ES-I3 (cell line): ENCODE results near the gene ADCY9.

Experiments
- H3K36me3 ChIP-seq: 2 replicates; pipeline ENCODE4 v1.6.1; 2013; ENCODE audit warnings: mild to moderate bottlenecking, low read length, control low read depth, moderate library complexity; ENCODE audit not compliant: insufficient read depth
- H3K4me1 ChIP-seq: 2 replicates; pipeline ENCODE4 v1.6.1; 2013; ENCODE audit warnings: mild to moderate bottlenecking, control low read depth, low read length; ENCODE audit not compliant: insufficient read depth
- H3K9ac ChIP-seq: 2 replicates; pipeline ENCODE4 v1.6.1; 2013; ENCODE audit warnings: low read depth, mild to moderate bottlenecking, low read length, moderate library complexity
- H3K9me3 ChIP-seq: 2 replicates; pipeline ENCODE4 v1.6.1; 2013; ENCODE audit warnings: mild to moderate bottlenecking, low read length, moderate library complexity; ENCODE audit not compliant: control insufficient read depth, insufficient read depth

Gene ADCY9

GRCh38 chr16:3992297-3993051 lies 123.8 kb downstream of the ADCY9 start:
- Histone ChIP-seq H3K9me3 (no peaks in the 10 kb centered on the region), H3K4me1 (no peaks in the 10 kb centered on the region), H3K9ac (no peak overlapping the region), H3K36me3 (no peaks in the 10 kb centered on the region)

GRCh38 chr16:3988824-3989223 lies 127.4 kb downstream of the ADCY9 start:
- Histone ChIP-seq H3K9me3 (no peaks in the 10 kb centered on the region), H3K9ac (no peak overlapping the region), H3K4me1 (no peaks in the 10 kb centered on the region), H3K36me3 (no peaks in the 10 kb centered on the region)

GRCh38 chr16:3988011-3988410 lies 128.2 kb downstream of the ADCY9 start:
- no peaks in the 10 kb centered on the region for H3K9me3 ChIP-seq
- no peak overlapping the region for H3K9ac ChIP-seq
- H3K36me3 ChIP-seq: no peaks in the 10 kb centered on the region
- no peaks in the 10 kb centered on the region for H3K4me1 ChIP-seq

GRCh38 chr16:3987231-3987630 lies 129.0 kb downstream of the ADCY9 start:
- no peaks in the 10 kb centered on the region for H3K9me3 ChIP-seq
- no peak overlapping the region for H3K9ac ChIP-seq
- H3K36me3 ChIP-seq: no peaks in the 10 kb centered on the region
- H3K4me1 ChIP-seq: no peaks in the 10 kb centered on the region

GRCh38 chr16:3986235-3986544 lies 130.1 kb downstream of the ADCY9 start:
- no peak overlapping the region for H3K9ac ChIP-seq
- no peaks in the 10 kb centered on the region for H3K4me1 ChIP-seq
- H3K9me3 ChIP-seq: no peaks in the 10 kb centered on the region
- no peaks in the 10 kb centered on the region for H3K36me3 ChIP-seq

- Histone ChIP-seq H3K9ac (no peak overlapping the region), H3K36me3 (no peaks in the 10 kb centered on the region), H3K4me1 (no peaks in the 10 kb centered on the region), H3K9me3 (no peaks in the 10 kb centered on the region)
Measured at GRCh38 chr16:3984111-3985060, 131.9 kb downstream of the ADCY9 start.

- Histone ChIP-seq H3K36me3 (no peaks in the 10 kb centered on the region), H3K9me3 (no peaks in the 10 kb centered on the region), H3K4me1 (no peaks in the 10 kb centered on the region), H3K9ac (no peak overlapping the region)
Measured at GRCh38 chr16:3983081-3983520, 133.1 kb downstream of the ADCY9 start.

- Histone ChIP-seq H3K9me3 (no peaks in the 10 kb centered on the region), H3K36me3 (no peaks in the 10 kb centered on the region), H3K4me1 (no peaks in the 10 kb centered on the region), H3K9ac (no peak overlapping the region)
Measured at GRCh38 chr16:3982216-3982615, 134.0 kb downstream of the ADCY9 start.

GRCh38 chr16:3980253-3981111 lies 135.8 kb downstream of the ADCY9 start:
- no peaks in the 10 kb centered on the region for H3K4me1 ChIP-seq
- no peaks in the 10 kb centered on the region for H3K9me3 ChIP-seq
- H3K9ac ChIP-seq: no peak overlapping the region
- H3K36me3 ChIP-seq: no peaks in the 10 kb centered on the region

GRCh38 chr16:3979518-3979917 lies 136.7 kb downstream of the ADCY9 start:
- Histone ChIP-seq H3K36me3 (no peaks in the 10 kb centered on the region), H3K9ac (no peak overlapping the region), H3K9me3 (no peaks in the 10 kb centered on the region), H3K4me1 (no peaks in the 10 kb centered on the region)

GRCh38 chr16:3979070-3979469 lies 137.2 kb downstream of the ADCY9 start:
- Histone ChIP-seq H3K4me1 (no peaks in the 10 kb centered on the region), H3K9me3 (no peaks in the 10 kb centered on the region), H3K36me3 (no peaks in the 10 kb centered on the region), H3K9ac (no peak overlapping the region)

- no peaks in the 10 kb centered on the region for H3K4me1 ChIP-seq
- no peaks in the 10 kb centered on the region for H3K36me3 ChIP-seq
- no peak overlapping the region for H3K9ac ChIP-seq
- no peaks in the 10 kb centered on the region for H3K9me3 ChIP-seq
Measured at GRCh38 chr16:3977376-3977775, 138.9 kb downstream of the ADCY9 start.

GRCh38 chr16:3974751-3975150 lies 141.5 kb downstream of the ADCY9 start:
- Histone ChIP-seq H3K4me1 (no peaks in the 10 kb centered on the region), H3K36me3 (no peaks in the 10 kb centered on the region), H3K9ac (no peak overlapping the region), H3K9me3 (no peaks in the 10 kb centered on the region)

GRCh38 chr16:3971706-3972105 lies 144.5 kb downstream of the ADCY9 start:
- no peaks in the 10 kb centered on the region for H3K4me1 ChIP-seq
- H3K36me3 ChIP-seq: no peaks in the 10 kb centered on the region
- no peak overlapping the region for H3K9ac ChIP-seq
- H3K9me3 ChIP-seq: no peaks in the 10 kb centered on the region
